Activated T-helper 1 cell treated with anti-CD3 and anti-CD28 coated beads, Interleukin-2, amount 50 U/mL, for 16 hours (primary cell): ENCODE results near the gene ILK.

Experiments
- DNase-seq, 2 donors: peaks; one replicate each; pipeline ENCODE4 v3.0.0-alpha.2; 2020; ENCODE audit warnings: low read depth in 1 of 2, low spot score in 1 of 2

The ILK gene

DNA sequence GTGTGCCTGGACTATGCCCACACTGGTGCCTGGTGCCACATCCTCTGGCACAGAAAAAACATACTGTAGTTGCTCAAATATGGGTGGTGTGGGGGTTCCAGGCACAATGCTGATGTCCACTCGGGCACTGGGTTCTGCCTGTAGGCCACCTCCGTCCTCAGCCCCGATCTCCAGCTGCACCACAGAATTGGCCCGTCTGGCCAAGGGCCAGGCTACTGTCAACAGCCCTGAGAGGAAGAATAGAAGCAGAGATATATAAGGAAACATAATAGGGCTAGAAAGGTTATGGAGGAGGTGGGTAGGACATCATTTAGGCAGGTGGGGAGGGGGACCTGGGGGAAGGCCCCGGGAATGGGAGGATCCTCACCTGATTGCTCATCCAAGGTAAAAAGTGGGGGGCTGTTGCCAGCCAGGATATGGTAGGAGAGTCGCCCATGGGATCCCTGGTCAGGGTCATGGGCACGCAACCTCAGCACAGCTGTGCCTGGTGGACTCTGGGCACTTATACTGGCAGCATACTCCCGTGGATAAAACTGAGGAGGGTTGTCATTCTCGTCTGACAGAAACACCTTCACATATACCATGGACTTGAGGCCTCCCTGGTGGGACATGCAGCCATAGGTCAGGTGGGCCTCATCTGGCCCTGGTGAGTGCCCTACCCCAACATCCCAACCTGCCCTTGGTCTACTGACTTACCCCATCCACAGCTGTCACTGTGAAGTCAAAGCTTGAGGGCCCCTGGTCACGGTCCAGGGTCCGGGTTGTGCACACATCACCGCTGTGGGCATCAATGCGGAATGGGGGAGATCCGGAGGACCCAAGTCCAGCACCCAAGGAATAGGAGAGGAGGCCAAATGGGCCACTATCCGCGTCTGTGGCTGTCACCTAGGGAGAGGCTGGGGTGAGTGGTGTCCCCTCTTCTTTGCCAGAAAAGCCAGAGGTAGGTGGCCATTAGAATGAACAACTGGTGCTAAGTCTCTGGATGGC lies 30.1 kb downstream of the ILK start:
- no peak for DNase-seq

DNA sequence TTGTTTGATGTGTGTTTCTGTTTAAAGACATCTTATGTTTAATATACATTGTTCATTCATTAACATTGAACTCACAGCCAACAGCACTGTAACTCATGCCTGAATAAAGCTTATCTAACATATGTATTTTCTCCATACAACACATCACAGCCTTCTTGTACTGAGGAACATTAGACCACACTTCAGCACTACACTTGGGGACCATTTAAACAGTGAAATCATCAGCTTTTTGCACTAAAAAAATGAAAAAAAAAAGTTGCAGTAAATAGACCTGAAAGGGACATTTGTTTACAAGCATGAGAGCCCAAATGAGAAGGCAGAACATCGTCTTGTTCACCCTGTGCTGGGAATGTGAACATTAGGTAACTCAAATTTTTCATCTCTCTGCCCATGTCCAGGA lies 31.0 kb downstream of the ILK start:
- DNase-seq: no peak

GRCh38 chr11:6635082-6635932 lies 31.7 kb downstream of the ILK start:
- no peak for DNase-seq

- DNase-seq: no peak
Measured at GRCh38 chr11:6636480-6636879, 32.9 kb downstream of the ILK start.

GRCh38 chr11:6637871-6638270 lies 34.3 kb downstream of the ILK start:
- no peak for DNase-seq

GRCh38 chr11:6638429-6638828 lies 34.9 kb downstream of the ILK start:
- DNase-seq: no peak

- no peak for DNase-seq
Measured at GRCh38 chr11:6640036-6640984, 36.7 kb downstream of the ILK start.

DNA sequence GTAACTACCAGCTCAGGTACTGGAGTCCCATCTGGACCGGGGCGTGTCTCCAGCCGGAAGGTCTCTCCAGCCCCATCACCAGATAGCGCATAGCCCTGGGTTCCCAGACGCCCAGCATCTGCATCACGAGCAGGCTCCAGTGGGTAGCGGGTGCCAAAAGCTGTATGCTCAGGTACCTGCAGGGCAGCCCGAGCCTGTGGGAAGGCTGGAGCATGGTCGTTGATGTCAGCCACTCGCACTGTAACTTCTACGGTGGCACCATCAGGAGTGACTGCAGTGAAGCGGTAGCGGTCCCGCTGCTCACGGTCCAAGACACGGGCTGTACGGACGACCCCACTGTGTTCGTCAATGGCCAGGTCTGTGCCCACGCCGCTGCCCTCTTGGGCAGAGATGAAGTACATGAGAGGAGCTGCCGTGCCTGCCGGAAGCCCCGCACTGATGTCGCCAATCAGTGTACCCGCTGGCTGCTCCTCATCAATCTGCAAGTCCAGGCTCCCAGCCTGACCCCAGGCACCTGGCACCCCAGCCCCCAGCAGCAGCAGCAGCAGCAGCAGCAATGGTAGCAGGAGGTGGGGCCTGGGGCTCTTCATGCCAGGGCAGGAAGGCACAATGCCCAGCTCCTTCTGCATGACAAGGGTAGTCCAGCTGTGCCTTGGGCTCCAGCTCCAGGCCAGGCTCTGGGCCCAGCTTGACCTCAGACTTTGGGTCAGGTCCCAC lies 37.6 kb downstream of the ILK start:
- DNase-seq: no peak

DNA sequence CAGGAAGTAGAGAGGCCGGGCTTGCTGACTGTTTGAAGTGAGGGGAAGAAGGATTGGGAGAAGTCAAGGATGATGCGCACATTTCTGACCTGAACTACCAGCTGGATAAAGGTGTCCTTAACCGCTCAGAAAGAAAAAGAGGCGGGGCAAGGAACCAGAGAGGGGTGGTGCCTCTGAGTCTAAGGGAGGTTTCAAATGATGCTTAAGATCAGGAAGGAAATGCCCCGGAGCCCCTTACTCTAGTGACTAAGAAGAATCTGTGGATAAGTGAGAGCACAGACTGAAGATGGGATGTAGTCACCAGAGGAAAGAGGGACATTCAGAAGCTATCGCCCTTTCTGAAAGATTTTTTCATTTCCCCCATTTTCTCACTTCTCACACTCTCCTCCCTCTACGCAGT lies 39.4 kb downstream of the ILK start:
- no peak for DNase-seq

GRCh38 chr11:6646071-6646470 lies 42.5 kb downstream of the ILK start:
- no peak for DNase-seq

GRCh38 chr11:6646576-6646917 lies 43.0 kb downstream of the ILK start:
- no peak for DNase-seq

- no peak for DNase-seq
Measured at GRCh38 chr11:6646918-6647679, 43.5 kb downstream of the ILK start.

GRCh38 chr11:6647836-6648235 lies 44.3 kb downstream of the ILK start:
- no peak for DNase-seq

DNA sequence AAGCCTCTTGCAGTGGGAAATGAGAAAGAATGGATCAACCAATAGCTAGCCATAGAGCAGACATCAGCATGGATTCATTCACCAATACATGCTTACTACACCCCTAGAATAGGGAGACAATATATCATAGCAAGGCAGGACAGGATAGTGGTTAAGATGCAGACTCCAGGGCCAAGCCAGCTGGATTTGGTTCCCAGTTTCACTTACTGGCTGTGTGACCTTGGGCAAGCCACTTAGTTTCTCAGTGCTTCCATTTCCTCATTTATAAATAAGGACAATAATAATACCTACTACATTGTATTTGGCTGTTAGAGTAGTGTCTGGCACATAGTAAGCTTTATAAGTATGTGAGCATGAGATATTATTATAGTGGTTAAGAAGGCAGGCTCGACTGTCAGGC lies 44.9 kb downstream of the ILK start:
- no peak for DNase-seq

GRCh38 chr11:6650104-6650503 lies 46.5 kb downstream of the ILK start:
- no peak for DNase-seq

GRCh38 chr11:6650980-6651379 lies 47.4 kb downstream of the ILK start:
- DNase-seq: no peak

DNA sequence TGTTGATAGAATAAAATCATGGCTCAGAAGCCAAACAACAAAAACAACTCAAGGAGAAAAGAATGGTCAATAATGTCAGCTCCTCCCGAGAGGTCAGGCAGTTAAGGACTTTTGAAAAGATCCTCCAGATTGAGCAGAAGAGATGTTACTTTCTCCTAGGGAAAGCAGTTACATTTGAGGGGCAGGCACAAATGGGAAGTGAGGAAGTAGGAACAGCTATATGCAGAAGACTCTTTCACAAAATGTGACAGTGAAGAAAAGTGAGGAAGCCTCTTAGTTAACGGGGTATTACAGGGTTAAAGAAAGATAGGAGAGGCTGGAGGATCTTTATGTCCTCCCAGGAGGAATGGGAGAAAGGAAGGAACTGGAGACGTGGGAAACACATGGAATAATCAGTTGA lies 48.6 kb downstream of the ILK start:
- no peak for DNase-seq

- no peak for DNase-seq
Measured at GRCh38 chr11:6653097-6653496, 49.5 kb downstream of the ILK start.

- DNase-seq: no peak
Measured at GRCh38 chr11:6653656-6654055, 50.1 kb downstream of the ILK start.
